IMR-90 (cell line): ENCODE results near the gene CLEC11A. TPM values are rescaled to one million over a fixed set of nuclear protein-coding genes. Genes with fewer than 3 reads are reported as not detected.

ENCODE experiments used
- ATAC-seq: fragments of 200-7000 bp; cut with Tn5 transposase; 2 replicates; pipeline ENCODE4 v1.9.1; 2020; ENCODE audit warnings: low read depth, mild to moderate bottlenecking, moderate library complexity
- BruUV-seq: library from RNA; stranded (reverse); fragments of 400-500 nt; replicated peaks from 2 replicates; lab custom pipeline; 2021; lab: Mats Ljungman, UMichigan
- CTCF ChIA-PET: fragments of 300-600 bp; formaldehyde crosslinking; extraction: SDS; loops from one replicate; lab custom pipeline; 2021; ENCODE audit warnings: antibody characterized with exemption; lab: Yijun Ruan, JAX
- POLR2A ChIA-PET: fragments of 300-600 bp; sonication (Branson Sonifier 250); formaldehyde crosslinking; loops from one replicate; lab custom pipeline; 2022; ENCODE audit warnings: antibody characterized with exemption; ENCODE audit not compliant: unreplicated experiment; lab: Charles Lee
- DNase-seq: peaks from one replicate; pipeline ENCODE4 v3.0.0; 2013
- H2AFZ ChIP-seq: replicated peaks from 2 replicates; pipeline ENCODE3; 2013; ENCODE audit warnings: low read length, mild to moderate bottlenecking; ENCODE audit not compliant: poor library complexity
- H2AK5ac ChIP-seq: 2 replicates; pipeline ENCODE4 v1.6.1; 2013; ENCODE audit warnings: low read depth, low read length, inconsistent platforms
- H2AK9ac ChIP-seq: replicated peaks from 2 replicates; pipeline ENCODE3; 2013; ENCODE audit warnings: mild to moderate bottlenecking, low read depth, low read length, moderate library complexity; ENCODE audit not compliant: poor library complexity
- H2BK120ac ChIP-seq: 2 replicates; pipeline ENCODE4 v1.6.1; 2013; ENCODE audit warnings: low read depth, low read length, inconsistent platforms
- H2BK15ac ChIP-seq: 3 replicates; pipeline ENCODE4 v1.6.1; 2013; ENCODE audit warnings: low read depth, low read length, inconsistent platforms
- H2BK20ac ChIP-seq: 2 replicates; pipeline ENCODE4 v1.6.1; 2013; ENCODE audit warnings: low read depth, mild to moderate bottlenecking, inconsistent platforms, low read length, moderate library complexity
- H2BK5ac ChIP-seq: 2 replicates; pipeline ENCODE4 v1.6.1; 2013; ENCODE audit warnings: mild to moderate bottlenecking, low read depth, low read length, inconsistent platforms; ENCODE audit not compliant: poor library complexity, severe bottlenecking
- H3K14ac ChIP-seq: replicated peaks from 2 replicates; pipeline ENCODE4 v1.6.1; 2013; ENCODE audit warnings: low read depth, low read length, inconsistent platforms
- H3K18ac ChIP-seq: 2 replicates; pipeline ENCODE4 v1.6.1; 2013; ENCODE audit warnings: low read depth, low read length, control low read depth
- H3K23ac ChIP-seq: 2 replicates; pipeline ENCODE4 v1.6.1; 2013; ENCODE audit warnings: low read depth, low read length, inconsistent platforms
- H3K27ac ChIP-seq: 2 replicates; pipeline ENCODE4 v1.5.1; 2013; ENCODE audit warnings: mild to moderate bottlenecking, control low read depth, low read length; ENCODE audit not compliant: insufficient read depth
- H3K27me3 ChIP-seq: 2 replicates; pipeline ENCODE4 v1.6.1; 2013; ENCODE audit warnings: low read length; ENCODE audit not compliant: control insufficient read depth, insufficient read depth
- H3K36me3 ChIP-seq: 2 replicates; pipeline ENCODE4 v1.6.1; 2013; ENCODE audit warnings: low read length, mixed read lengths; ENCODE audit not compliant: control insufficient read depth, insufficient read depth
- H3K4ac ChIP-seq: 2 replicates; pipeline ENCODE4 v1.6.1; 2013; ENCODE audit warnings: low read depth, low read length, inconsistent platforms
- H3K4me1 ChIP-seq: 2 replicates; pipeline ENCODE4 v1.6.1; 2013; ENCODE audit warnings: low read length, mixed read lengths; ENCODE audit not compliant: control insufficient read depth, insufficient read depth
- H3K4me2 ChIP-seq: 2 replicates; pipeline ENCODE4 v1.6.1; 2013; ENCODE audit warnings: low read depth, mild to moderate bottlenecking, control low read depth, low read length, moderate library complexity
- H3K4me3 ChIP-seq: 2 replicates; pipeline ENCODE4 v1.5.1; 2013; ENCODE audit warnings: low read depth, mild to moderate bottlenecking, control low read depth, low read length, moderate library complexity; ENCODE audit not compliant: insufficient read depth
- H3K56ac ChIP-seq: 2 replicates; pipeline ENCODE4 v1.6.1; 2013; ENCODE audit warnings: low read length, inconsistent platforms; ENCODE audit not compliant: insufficient read depth; ENCODE audit errors: extremely low read depth
- H3K79me1 ChIP-seq, 2 experiments: 2 replicates each; pipeline ENCODE4 v1.6.1; 2013; ENCODE audit warnings: low read length in 2 of 2, inconsistent platforms in 1 of 2, low read depth in 1 of 2
- H3K9ac ChIP-seq: 2 replicates; pipeline ENCODE4 v1.6.1; 2013; ENCODE audit warnings: low read depth, low read length, control low read depth
- H3K9me1 ChIP-seq: 2 replicates; pipeline ENCODE4 v1.6.1; 2013; ENCODE audit warnings: low read length, inconsistent platforms; ENCODE audit not compliant: insufficient read depth
- H3K9me3 ChIP-seq: 2 replicates; pipeline ENCODE4 v1.6.1; 2013; ENCODE audit warnings: low read length; ENCODE audit not compliant: control insufficient read depth, insufficient read depth
- H4K20me1 ChIP-seq: 2 replicates; pipeline ENCODE4 v1.6.1; 2013; ENCODE audit warnings: low read length, inconsistent platforms; ENCODE audit not compliant: insufficient read depth
- H4K5ac ChIP-seq: 2 replicates; pipeline ENCODE4 v1.6.1; 2013; ENCODE audit warnings: mild to moderate bottlenecking, low read depth, low read length, control low read depth
- H4K8ac ChIP-seq, 2 experiments: 2 replicates each; pipeline ENCODE4 v1.6.1; 2013; ENCODE audit warnings: low read depth in 2 of 2, low read length in 2 of 2, control low read depth in 1 of 2, inconsistent platforms in 1 of 2
- H4K91ac ChIP-seq: 2 replicates; pipeline ENCODE4 v1.6.1; 2013; ENCODE audit warnings: low read depth, low read length, inconsistent platforms; ENCODE audit not compliant: insufficient read depth
- CEBPB ChIP-seq: IDR thresholded peaks from 2 replicates; pipeline ENCODE4 v1.6.1; 2012; ENCODE audit warnings: low read depth, low read length, improper control_type of control experiment
- MAFK ChIP-seq: IDR thresholded peaks from 2 replicates; pipeline ENCODE4 v1.6.1; 2012; ENCODE audit warnings: low read depth, low read length, improper control_type of control experiment
- NFE2L2 ChIP-seq: fragments of 150-350 bp; IDR thresholded peaks from 2 replicates; pipeline ENCODE4 v1.6.1; 2016; ENCODE audit warnings: low read depth, mild to moderate bottlenecking, low read length
- RAD21 ChIP-seq: IDR thresholded peaks from 2 replicates; pipeline ENCODE4 v1.6.1; 2012; ENCODE audit warnings: low read length, improper control_type of control experiment
- RFX5 ChIP-seq: IDR thresholded peaks from 2 replicates; pipeline ENCODE4 v1.8.0; 2012; ENCODE audit warnings: low read depth, mild to moderate bottlenecking, low read length, moderate library complexity
- WGBS, 2 experiments: methylation state at CpG; one replicate each; pipeline versions ENCODE4 v1.1.5 to v1.1.7; 2013; ENCODE audit warnings: missing lambda C conversion rate in 2 of 2; ENCODE audit not compliant: insufficient read length in 1 of 2; ENCODE audit errors: extremely low coverage in 2 of 2; 5-methylcytosine and 5-hydroxymethylcytosine counted together
- dilution Hi-C: fragments of 300-500 bp; cut with HindIII; formaldehyde crosslinking; loops from one replicate; pipeline ENCODE4 v1.14.3; 2018; ENCODE audit warnings: low sequenced_read_pairs; ENCODE audit not compliant: unreplicated experiment
- in situ Hi-C: fragments of 300-500 bp; cut with MboI; formaldehyde crosslinking; loops from 3 replicates; pipeline ENCODE4 v1.14.3; 2019; ENCODE audit warnings: low sequenced_read_pairs, inconsistent platforms, mixed read lengths
- intact Hi-C: fragments of 100-400 bp; cut with micrococcal nuclease; formaldehyde crosslinking; loops from 2 replicates; pipeline ENCODE4 v1.10.0; 2022
- polyA plus RNA-seq, 3 experiments: library from polyadenylated mRNA; depleted of rRNA; stranded (reverse); fragments of >200 nt; gene quantifications; 2 replicates each; pipeline ENCODE4 v1.2.3, GENCODE V29; 2012; ENCODE audit warnings: low replicate concordance in 1 of 3
- total RNA-seq: library from RNA; depleted of rRNA; stranded (reverse); fragments of >200 nt; gene quantifications from 2 replicates; pipeline ENCODE4 v1.2.3, GENCODE V29; 2012

CLEC11A gene
- total and polyA plus RNA-seq, 2 of the 4 experiments (the other 2 are of a cell fraction) = 17.0 to 152 TPM

DNA sequence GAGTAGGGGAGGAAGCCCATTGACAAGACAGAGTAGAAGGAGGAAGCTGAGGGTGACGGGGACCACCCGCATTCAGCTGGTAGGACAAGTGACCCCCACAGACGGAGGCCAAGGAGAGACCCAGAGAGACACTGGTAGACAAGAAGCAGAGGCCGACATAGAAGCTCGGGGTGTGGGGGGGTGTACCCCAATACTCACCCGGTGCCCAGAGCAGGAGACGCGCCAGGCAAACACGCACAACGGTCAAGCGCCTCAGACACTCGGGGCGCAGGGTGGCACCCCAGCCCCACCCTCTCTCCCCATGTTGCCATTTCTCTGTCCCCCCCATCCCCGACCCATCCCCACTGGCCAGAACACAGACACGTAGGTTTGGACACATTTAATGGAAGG is 27.1 kb upstream of the CLEC11A start:
- Histone ChIP-seq H3K23ac (no peak overlapping the region), H3K9me3 (no peaks in the 10 kb centered on the region), H3K9me1 (peaks cover 3% of the 10 kb centered on the region; the same call in 1 of the 2 replicates), H4K20me1 (no peaks in the 10 kb centered on the region; the same call in 1 of the 2 replicates), H3K4me2 (no peak overlapping the region), H4K5ac (no peak overlapping the region), H3K79me1 (no peaks in the 10 kb centered on the region), H3K27me3 (peaks cover 36% of the 10 kb centered on the region), H3K56ac (no peak overlapping the region), H3K4me3 (no peak overlapping the region), H4K8ac (no peak overlapping the region), H3K4ac (no peak overlapping the region), H3K18ac (no peak overlapping the region), H4K91ac (no peak overlapping the region), H3K4me1 (no peaks in the 10 kb centered on the region; the same call in 1 of the 2 replicates), H3K36me3 (no peaks in the 10 kb centered on the region), H3K14ac (no peak overlapping the region), H3K9ac (no peak overlapping the region), H2BK120ac (no peak overlapping the region), H2AK5ac (no peak overlapping the region), H2BK20ac (no peak overlapping the region), H3K27ac (no peak overlapping the region), H2AFZ (no peak overlapping the region), H2BK15ac (no peak overlapping the region), H2AK9ac (no peak overlapping the region), H2BK5ac (no peak overlapping the region)
- intact Hi-C loops = no loop called here
- ATAC-seq = no peak
- TF ChIP-seq MAFK (no peak), CEBPB (no peak), NFE2L2 (no peak), RAD21 (no peak), RFX5 (no peak)
- WGBS, 2 experiments = 60% methylated on average over 1 of the region's 15 CpGs; no CpG with 5 or more reads in 1 of the 2 experiments
- no peak for DNase-seq
- dilution Hi-C loops = no loop called here
- POLR2A ChIA-PET = no interaction called here
- in situ Hi-C loops = no loop called here
- CTCF ChIA-PET = no interaction called here
- no TSS peak for BruUV-seq
